HG03108 (cell line): ENCODE results near the gene PTPRO.

Source experiments
- ATAC-seq: cut with Tn5 transposase; IDR thresholded peaks from one replicate; pipeline ENCODE4 v1.9.1; 2021; ENCODE audit warnings: moderate library complexity; ENCODE audit not compliant: unreplicated experiment

Gene PTPRO

DNA sequence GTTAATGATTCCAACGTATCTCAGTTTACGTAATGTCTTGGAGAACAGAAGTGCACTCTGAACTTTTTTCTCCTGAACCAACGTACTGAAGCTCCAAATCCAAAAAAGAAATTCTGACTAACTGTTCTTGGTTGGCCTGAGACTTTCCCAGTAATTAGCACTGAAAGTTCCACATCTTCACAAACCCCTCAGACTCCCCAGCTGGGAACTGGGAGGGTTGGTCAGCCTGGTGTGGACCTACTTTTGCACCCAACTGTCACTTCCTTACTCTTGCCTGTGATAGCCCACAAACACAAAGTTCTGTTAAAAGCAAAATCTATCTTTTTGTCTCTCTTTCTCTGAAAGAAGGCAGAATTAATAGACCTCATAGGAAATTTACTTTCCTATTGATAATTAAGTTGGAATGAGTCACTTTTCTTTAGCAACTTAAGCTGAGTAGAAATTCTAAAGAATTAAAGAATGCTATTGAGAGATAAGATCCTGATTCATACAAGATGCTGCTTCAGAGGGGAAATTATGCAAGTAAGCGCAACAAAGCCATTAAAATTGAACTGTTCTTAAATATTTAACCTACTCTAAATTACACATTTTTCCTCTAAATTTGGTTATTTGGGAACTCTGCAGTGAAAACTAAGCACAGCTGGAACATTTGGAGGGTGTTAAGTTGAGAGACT, 311.8 kb downstream of the PTPRO start:
- no peak for ATAC-seq

DNA sequence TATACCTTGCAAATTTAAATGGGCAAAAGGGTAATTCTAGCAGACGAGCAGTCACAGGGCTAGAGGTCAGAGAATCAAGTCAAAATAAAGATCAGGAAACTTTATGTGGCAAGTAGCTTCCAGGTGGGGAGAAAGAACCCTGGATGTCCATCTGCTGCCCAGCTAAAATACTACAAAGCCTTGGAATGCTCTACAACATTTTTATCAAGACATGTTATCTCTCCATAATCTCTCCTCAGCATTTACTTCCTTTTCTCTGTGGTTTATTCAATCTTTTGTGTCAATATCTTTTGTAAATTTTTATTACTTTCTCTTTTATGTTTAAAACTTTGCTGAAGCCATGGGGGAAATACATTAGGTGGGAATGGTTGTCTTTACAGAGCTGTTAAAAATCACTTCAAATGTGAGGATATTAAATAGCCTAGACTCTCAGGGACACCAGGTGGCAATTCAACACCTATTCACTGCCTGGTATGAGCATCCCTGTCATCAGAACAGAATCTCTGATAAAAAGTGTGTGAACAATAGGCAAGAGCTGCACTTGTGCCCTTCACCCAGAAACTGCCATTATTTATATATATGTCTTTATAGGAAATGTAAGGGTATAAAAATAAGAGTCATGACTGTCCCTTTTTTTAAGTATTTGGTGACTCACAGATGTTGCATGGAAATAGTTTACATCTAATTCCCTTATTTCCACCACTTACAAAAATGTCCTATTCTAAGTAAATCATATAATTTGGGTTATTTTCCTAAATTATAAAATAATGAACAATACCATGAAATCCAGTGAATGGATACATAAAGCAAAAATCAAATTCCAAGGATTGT, 314.0 kb downstream of the PTPRO start:
- no peak for ATAC-seq

DNA sequence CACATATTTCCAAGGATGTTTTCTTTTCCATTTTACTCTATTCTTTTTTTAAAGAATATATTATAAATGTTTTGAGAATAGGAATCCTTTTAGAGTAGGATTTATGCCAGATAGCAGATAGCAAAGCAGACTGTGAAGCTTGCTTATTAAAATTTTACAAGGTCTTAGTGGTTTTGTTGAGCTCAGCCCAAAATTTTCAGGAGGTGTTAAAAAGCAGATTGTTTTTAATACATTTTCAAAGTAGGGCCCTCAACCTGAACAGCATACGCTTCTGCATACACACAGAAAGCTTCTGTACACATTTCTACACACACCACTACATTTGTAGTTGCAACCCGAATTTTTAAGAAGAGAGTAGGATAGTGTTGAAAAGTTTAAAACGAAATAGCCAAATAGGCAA, 315.9 kb downstream of the PTPRO start:
- ATAC-seq, result no peak

DNA sequence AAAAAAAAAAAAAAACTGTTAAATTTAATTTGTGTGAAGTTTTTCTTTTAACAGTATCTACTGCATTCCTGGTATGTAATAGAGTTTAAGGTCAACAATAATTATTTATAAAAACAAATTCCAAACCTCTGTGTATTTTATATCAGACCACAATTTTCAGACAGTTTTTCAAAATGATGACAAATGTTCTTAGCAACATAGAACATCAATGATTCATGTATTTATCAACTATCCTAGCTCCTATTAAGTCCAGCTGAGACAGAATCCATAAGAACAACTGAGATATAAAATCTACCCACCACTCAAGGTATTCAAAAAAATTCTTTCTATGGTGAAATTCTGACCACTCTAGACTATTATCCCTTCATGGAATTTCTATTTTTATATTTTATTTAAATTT, 322.4 kb downstream of the PTPRO start:
- no peak for ATAC-seq

DNA sequence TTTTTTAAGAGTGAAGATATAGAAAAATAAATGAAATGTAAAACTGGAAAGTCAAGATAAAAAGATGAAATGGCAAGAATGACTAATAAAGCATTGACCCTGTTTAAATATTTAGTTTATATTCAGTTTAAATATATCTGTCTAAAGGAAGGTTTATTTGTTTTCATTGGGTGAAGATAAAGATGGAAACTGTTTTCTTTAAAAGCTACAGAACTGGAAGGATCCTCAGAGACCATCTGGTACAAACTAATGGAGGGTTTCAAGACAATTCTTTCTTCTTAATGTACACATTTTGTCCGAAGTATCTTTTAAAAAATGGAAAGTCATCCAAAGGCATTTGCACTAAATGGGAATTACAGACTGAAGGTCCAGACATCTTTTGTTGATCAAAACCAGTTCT, 324.3 kb downstream of the PTPRO start:
- ATAC-seq, result no peak
